ENCODE measurements around the gene MAML2.
A peak's percentile ranks its signal among the peaks of the same experiment; 100 is the strongest.

The MAML2 gene

DNA sequence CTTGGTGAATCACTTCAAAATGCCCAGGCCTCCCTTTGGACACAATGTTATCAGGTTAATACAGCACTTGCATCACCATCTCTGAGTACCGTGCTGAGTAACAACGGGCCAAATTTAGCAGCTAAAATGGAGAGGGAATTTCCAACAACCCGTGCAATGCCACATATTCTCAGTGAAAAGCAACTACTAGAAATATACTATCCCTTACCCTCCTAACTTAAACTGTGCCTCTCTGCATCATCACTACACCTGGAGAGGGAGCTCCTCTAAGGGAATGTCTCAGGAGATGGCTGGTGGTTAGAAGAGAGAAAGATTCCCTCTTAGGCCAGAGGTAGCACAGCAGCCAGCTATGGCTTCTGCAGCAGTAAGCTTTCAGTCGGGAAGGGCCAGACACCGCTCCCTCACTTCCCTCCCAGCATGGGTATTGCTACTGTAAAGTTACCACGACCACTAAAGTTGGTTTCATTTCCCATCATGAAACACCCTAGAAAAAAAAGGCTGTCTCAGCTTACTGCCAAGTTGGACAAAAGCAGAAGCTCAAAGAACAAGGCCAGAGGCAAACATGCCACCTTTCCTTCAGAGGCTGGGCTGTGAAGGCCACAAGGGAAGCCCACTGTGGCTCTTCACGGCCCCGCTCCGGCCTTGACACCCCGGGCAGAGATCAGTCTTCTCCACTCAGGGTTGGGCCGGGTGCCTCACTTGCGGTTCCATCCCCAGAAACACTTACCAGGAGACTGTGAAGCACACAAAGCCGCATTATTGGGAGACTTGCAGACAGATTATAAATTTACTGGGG lies 3.9 kb downstream of the MAML2 start:
- peak; percentile 49 for DNase-seq

DNA sequence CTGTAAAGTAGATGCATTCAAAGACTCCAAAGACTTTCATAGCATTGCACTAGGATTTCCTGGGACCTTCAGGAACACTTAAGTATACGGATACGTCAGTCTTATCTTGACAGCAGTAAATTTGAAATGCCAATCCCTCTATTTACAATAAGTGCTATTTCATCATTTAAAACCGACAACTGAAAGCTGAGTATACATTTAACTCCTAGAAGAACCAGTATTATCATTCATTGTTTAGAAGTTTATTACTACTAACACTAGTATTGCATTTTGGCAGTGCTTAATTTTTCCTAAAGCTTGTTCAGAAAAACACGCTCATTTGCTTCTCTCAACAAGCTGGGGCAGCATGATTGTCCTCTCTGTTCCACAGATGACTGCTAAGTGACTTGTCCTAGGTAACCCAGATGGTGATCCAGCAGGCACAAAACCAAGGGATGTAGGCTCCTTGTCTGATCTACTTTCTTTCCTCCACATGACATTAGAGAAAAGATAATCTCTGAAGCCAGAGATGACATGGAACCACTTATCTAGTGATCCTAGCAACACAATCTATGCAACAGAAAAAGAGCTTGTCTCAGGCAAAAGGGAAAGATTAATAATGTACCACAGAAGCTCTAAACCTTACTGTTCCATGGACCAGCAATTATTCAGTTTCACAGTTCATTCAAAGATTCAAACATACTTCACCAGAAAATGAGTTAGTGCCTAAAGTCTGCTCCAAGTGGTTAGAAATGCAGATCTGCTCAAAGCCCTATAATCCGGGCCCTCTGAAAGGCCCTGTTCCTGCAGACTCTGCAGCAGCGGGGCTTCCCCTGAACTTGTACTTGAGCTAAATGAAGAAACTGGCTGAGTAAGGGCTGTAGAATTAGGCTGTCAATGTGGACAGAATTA lies 5.2 kb downstream of the MAML2 start:
- DNase-seq: no peak

GRCh38 chr11:96335388-96335787 lies 7.6 kb downstream of the MAML2 start:
- no peak for DNase-seq

- no peak for DNase-seq
Measured at GRCh38 chr11:96334219-96334618, 8.8 kb downstream of the MAML2 start.

DNA sequence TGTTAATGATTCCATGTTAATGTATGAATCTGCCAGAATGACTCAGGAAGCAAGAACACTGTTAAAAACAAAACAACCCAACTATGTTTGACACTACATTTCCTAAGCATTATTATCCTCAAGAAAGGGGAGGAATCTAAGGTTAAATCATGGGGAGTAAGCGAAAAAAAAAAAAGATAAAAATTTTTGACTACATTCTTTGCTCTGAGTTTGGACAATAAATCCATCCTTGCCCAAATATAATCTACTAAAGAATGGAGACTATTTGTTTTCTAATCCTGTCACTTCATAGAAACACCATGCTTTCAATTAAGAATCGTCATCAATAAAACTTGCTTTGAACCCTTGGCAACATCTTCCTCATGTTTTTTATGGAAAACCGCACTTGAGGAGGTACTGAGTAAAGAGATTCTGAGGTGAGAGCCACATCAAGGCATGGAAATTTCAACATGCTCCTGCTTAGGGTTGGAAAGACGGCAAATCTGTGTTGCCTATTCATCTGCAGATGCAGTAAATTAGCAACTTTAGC lies 9.7 kb downstream of the MAML2 start:
- DNase-seq: no peak

DNA sequence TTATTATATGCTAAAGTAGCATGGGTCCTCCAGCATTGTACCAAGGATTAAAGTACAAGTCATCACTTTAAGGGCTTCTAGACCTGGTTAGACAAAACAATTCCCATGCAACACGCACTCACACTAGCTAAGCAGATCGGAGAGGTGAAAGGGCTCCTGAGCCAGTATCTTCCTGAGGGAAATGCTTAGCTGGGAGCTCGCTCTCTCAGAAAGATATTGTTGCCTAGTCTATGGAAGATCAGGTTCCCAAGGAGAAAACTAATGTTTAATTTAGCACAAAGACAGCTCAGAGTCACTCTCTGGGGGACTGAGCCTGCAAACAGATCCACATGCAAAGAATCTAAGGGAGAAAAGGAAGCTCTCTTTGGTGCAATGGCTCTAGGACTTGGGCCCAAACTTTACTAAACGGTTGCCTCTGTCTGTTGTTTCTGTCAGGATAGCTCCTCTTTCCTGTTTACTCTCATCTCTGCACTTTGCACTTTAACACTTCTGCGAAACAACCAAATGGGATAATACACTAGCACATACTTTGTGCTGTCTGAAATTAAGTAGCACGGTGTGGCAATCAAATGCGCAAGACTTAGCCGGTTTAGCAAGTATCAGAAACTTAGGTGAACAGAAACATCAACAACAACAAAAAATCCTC lies 10.7 kb downstream of the MAML2 start:
- DNase-seq: no peak

DNA sequence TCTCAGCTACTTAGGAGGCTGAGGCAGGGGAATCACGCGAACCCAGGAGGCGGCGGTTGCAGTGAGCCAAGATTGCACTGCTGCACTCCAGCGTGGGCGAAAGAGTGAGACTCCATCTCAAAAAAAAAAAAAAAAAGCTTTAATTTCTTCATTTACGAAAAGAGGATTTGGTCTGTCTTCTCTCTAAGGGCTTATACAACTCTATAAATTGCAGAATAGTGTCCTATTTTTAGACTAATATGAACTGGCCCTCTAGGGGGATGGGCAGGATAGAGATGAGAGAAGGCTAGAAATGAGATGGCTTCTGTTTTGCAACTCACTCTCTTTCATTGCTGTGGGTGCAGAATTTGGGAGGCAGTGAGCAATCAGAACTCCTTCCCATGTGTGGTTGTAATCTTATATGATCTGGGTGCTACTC lies 11.3 kb downstream of the MAML2 start:
- no peak for DNase-seq

DNA sequence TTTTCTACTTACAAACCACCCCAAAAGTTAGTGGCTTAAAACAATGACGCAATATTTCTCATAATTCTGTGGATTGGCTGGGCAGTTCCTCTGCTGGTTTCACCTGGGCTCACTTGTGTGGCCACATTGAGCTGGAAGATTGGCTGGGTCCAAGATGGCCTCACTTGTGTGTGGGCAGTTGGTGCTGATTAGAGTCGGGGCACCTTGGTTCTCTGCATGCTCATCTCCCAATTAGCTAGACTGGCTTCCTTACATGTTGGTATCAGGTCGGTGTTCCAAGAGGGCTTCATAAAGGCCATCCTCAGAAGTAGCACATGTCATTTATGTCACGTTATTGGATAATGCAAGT lies 12.5 kb downstream of the MAML2 start:
- DNase-seq: no peak

GRCh38 chr11:96329855-96330510 lies 13.0 kb downstream of the MAML2 start:
- DNase-seq: no peak

DNA sequence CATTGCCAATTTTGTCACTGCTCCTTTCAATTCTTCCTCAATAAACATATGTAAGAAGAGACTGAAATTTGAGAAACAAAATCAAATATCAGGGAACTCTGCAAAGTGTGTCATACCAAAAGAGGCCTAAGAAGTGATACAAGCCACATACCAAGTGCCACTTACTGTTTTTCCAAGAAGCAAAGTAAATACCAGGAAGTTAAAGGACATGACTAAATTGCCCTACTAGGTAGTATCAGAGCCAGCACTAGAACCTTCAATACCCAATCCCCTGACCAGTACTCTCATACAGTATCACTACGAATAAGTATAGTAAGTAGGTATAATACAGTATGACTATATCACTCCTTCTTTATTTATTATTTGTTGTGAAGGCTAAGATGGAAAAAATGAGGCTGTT lies 13.6 kb downstream of the MAML2 start:
- no peak for DNase-seq

GRCh38 chr11:96328395-96329010 lies 14.5 kb downstream of the MAML2 start:
- DNase-seq: no peak

DNA sequence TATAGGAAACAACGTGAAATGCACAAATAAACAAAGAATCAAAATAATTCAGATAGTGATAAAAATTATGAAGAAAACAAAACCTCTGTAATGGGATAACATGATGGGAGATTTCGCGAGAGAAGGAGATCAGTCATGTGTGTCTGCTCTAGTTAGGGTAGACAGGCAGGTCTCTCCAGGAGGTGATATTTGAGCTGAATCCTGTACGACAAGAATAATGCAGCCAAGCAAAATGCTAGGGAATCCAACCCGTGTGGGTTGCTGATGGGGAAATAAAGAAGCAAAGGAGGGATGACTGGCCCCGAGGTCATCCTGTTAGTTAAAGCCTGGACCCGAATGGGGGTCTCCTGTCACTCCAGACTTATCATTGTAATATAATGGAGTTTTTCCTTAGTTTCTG lies 16.0 kb downstream of the MAML2 start:
- DNase-seq: no peak

GRCh38 chr11:96324912-96325311 lies 18.1 kb downstream of the MAML2 start:
- no peak for DNase-seq

- no peak for DNase-seq
Measured at GRCh38 chr11:96323642-96323985, 19.4 kb downstream of the MAML2 start.

DNA sequence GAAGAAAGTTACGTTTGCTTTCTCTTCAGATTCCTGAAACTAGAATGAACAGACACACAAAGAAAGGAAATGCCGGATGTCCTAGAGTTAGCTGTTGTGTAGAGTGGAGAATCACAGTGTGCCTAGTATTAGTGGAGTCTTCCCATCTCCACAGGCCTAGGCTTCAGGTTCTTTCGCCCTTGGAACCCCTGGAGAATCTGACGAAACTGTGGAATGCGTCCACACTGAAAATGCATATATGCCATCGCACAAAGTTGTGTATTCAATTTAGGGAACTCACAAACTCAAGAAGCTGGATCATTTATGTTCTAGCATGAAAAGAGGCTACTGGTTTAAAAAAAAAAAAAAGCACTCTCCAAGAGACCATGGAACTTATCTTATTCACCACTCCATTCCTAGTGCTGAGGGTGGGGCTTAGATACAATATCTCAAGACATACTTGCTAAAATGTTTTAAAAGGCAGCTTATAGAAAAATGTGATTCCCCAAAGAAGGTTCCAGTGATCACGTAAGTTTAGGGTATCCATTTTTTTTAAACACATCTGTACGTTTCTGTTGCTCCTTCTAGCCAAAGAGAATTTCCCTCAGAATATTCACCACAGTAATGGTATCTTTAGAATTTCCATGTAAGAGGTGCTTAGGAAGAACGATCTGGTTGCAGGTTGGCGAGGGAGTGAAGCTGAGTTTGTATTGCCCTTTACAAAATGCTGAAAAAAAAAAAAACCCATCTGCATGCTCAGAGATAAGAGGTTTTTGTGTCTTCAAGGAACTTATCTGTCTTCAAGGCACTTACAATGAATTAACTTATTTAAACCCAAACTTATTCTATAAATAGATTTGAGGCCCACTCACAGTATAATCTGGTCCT lies 20.0 kb downstream of the MAML2 start:
- DNase-seq: no peak

DNA sequence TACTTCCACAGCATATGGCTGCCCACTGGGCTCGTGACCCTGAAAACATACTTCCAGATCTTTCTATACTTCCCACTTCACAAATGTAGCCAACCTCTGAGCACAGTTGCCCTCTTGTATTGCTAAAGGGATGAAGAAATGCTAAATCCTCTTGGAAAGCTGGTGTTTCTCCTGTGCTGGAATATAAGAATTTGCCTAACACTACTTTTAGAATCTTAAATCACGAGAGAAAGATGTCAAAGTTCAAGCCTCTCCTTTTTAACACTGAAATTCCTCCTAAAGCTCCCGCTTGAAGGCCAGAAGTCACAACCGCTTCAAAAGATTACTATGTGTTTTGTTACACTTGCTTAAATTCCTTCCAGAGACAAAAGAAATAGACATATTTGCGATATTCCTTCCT lies 21.9 kb downstream of the MAML2 start:
- no peak for DNase-seq

DNA sequence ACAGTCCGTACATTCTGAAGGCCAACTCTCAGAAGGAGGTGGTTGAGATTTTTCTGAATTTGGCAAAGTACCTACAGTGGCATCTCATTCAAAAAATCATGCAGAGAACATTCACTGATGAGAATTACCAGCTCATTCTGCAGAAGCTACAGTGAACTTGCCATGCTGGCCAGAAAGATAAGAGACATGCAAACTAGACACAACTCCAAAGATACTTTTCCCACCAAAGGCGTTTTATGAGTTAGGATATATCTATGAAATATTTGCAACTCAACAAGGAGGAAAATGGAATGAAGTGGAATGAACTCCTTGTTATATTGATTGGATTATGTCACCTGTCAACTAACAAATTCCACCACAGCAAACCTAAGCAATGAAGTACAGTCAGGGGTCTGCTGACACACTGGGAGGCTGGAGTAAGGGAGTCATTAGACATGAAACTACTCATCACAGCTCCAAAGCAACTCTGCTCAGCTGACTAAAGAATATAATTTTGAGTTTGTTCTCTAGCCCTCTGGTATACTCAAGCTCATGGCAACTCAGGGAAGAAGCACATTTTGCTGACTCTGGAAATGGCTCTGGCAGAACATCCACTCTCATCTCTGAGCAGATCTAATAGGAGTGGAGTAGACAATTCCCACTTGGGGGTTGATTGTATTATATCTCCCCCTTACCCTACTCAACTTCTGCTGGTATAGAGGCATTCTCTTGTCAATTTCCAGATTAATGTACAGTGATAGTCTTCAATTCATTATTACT lies 22.9 kb downstream of the MAML2 start:
- no peak for DNase-seq

GRCh38 chr11:96318850-96319249 lies 24.1 kb downstream of the MAML2 start:
- DNase-seq: no peak

DNA sequence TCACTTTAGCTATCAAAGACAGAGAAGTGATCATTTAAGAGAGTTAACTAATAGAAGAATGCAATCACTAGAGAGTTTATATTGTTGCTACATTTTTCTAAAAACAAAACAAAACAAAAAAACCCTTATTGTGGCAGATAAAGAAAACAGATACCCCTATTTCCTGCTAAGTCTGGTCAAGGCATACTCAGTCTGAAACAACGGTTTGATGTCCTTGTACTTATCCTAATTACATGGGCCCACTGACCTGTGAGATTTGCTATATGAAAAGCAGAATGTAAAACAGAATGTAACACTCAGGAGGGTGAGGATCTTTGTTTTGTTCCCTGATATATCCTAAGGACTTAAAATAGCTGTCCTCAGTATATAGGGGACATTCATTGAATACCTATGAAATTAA lies 24.6 kb downstream of the MAML2 start:
- DNase-seq: no peak

DNA sequence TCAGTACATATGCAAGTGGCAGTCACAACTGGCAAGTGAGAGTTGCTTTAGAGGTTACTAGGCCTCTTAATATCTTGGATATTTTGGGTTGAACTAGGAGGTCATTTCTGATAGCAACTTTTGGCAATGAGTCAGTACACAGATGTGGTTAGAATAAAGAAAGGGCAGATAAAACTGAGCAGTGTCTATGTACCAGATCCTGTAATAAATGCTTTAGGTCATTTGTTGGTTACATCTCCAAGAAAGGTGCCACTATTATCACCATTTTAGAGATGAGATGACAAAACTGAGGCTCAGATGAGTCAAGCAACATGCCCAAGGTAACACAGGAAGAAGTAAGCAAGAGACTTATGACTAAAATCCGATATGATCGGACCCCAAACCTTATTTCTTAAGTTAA lies 25.0 kb downstream of the MAML2 start:
- no peak for DNase-seq

GRCh38 chr11:96317571-96317970 lies 25.4 kb downstream of the MAML2 start:
- no peak for DNase-seq
